ENCODE data around the gene CFAP46.
"Not testable (repeated sequence)": the region's sequence is repeated elsewhere in the genome, so short reads cannot be mapped to it uniquely, and the experiment has no call there.

The CFAP46 gene

GRCh38 chr10:132904181-132904813, 38.1 kb downstream of the CFAP46 start:
- no peak for TF ChIP-seq JUND (IDR thresholded peaks at IDR 0.05; ENCODE audit: low read depth)
- in situ Hi-C loops (cut with HindIII; ENCODE audit: low pct_unique_long_range_greater_than_20kb, low sequenced_read_pairs), result no loop called here
- peak; percentile 51 to 65 for DNase-seq (ENCODE audit: low read depth in 1 of 2, low spot score in 1 of 2)

- DNase-seq (ENCODE audit: low read depth in 1 of 2, low spot score in 1 of 2); in situ Hi-C loops (cut with HindIII; ENCODE audit: low pct_unique_long_range_greater_than_20kb, low sequenced_read_pairs): not testable (repeated sequence)
Observed at GRCh38 chr10:132902656-132903575, 39.5 kb downstream of the CFAP46 start.

DNA sequence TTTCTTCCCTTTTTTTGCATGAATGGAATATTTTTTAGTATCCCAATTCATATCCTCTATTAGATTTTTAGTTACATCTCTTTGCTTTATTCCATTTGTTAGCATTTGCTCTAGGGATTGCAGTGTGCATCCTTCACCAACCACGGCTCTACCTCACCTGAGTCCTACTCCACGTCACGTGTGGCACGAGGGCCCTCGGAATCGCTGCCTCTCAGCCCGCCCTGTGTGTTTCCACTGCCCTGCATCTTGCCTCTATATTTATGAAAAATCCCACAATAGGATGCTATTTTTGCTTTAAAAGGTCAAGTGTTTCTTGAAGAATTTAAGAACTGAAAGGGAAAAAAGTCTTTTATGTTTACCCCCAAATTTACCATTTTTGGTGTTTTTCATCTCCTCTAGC, 41.0 kb downstream of the CFAP46 start:
- no peak for DNase-seq (ENCODE audit: low read depth in 1 of 2, low spot score in 1 of 2)
- TF ChIP-seq JUND (IDR thresholded peaks at IDR 0.05; ENCODE audit: low read depth), result no peak
- in situ Hi-C loops (cut with HindIII; ENCODE audit: low pct_unique_long_range_greater_than_20kb, low sequenced_read_pairs), result no loop called here

DNA sequence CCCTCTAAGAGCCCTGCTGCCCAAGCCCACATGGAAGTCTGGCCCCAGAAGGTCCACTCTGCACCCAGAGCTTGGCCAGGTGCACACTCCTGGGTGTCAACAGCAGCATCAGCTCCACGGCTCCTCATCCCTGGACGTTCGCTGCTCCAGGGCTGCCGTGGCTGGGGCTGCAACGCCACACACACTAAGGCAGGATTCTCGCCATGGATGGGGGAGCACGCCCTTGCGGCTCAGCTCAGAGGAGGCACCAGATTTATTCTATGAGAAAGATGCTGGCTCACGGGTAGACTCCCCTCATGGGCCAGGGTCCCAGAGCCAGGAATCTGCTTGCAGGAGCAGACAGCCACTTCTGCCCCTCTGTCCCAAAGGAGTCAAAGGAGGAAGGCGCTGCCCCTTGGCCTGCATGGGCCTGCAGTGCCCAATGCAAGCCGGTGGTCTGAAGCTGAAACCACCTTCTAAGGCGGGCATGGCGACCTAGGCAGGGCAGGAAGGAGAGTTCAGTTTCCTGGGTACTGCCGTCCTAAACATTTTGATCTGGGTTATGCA, 42.1 kb downstream of the CFAP46 start:
- in situ Hi-C loops (cut with HindIII; ENCODE audit: low pct_unique_long_range_greater_than_20kb, low sequenced_read_pairs), result no loop called here
- no peak for DNase-seq (ENCODE audit: low read depth in 1 of 2, low spot score in 1 of 2)
- TF ChIP-seq JUND (IDR thresholded peaks at IDR 0.05; ENCODE audit: low read depth), result no peak

- in situ Hi-C loops (cut with HindIII; ENCODE audit: low pct_unique_long_range_greater_than_20kb, low sequenced_read_pairs), result no loop called here
- no peak for DNase-seq (ENCODE audit: low read depth in 1 of 2, low spot score in 1 of 2)
- no peak for TF ChIP-seq JUND (IDR thresholded peaks at IDR 0.05; ENCODE audit: low read depth)
Observed at GRCh38 chr10:132899751-132900065, 42.7 kb downstream of the CFAP46 start.

DNA sequence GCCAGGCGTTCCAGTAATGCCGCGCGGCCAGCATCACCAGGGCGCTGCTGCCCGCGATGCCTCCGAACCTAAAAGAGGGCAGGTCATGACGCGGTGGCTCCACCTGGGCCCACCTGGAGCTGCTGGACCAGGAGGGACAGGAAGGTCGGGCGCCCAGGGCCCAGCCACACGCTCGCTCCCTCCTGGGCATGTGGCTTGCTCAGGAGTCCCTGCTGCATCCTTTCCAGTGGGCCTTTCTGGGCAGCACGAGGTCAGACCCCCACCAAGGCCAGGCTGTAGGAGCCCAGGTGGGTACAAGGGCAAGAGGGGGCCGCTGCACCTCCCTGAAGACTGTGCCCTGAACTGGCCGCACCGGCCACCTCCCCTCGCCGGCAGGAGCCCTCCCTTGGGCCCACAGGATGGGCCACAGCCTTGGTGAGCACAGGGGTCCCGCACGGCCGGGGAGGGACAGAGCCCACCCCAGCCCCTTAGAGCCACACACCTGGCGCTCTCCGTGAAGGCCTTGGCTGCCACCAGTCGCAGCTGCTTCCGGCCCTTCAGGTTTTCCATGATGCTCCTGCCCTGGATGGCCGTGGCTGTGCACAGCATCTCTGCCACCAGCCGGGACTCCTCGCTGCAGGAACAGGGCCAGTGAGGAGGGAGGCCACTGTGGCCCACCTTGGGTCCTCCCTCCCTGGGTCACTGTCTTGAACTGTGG, 43.2 kb downstream of the CFAP46 start:
- TF ChIP-seq JUND (IDR thresholded peaks at IDR 0.05; ENCODE audit: low read depth), result no peak
- in situ Hi-C loops (cut with HindIII; ENCODE audit: low pct_unique_long_range_greater_than_20kb, low sequenced_read_pairs), result no loop called here
- no peak for DNase-seq (ENCODE audit: low read depth in 1 of 2, low spot score in 1 of 2)

- no peak for DNase-seq (ENCODE audit: low read depth in 1 of 2, low spot score in 1 of 2)
- in situ Hi-C loops (cut with HindIII; ENCODE audit: low pct_unique_long_range_greater_than_20kb, low sequenced_read_pairs), result no loop called here
- TF ChIP-seq JUND (IDR thresholded peaks at IDR 0.05; ENCODE audit: low read depth), result no peak
Observed at GRCh38 chr10:132898391-132899053, 43.8 kb downstream of the CFAP46 start.

GRCh38 chr10:132897516-132898381, 44.6 kb downstream of the CFAP46 start:
- no peak for TF ChIP-seq JUND (IDR thresholded peaks at IDR 0.05; ENCODE audit: low read depth)
- DNase-seq (ENCODE audit: low read depth in 1 of 2, low spot score in 1 of 2), result no peak
- in situ Hi-C loops (cut with HindIII; ENCODE audit: low pct_unique_long_range_greater_than_20kb, low sequenced_read_pairs), result no loop called here

GRCh38 chr10:132893786-132894185, 48.6 kb downstream of the CFAP46 start:
- in situ Hi-C loops (cut with HindIII; ENCODE audit: low pct_unique_long_range_greater_than_20kb, low sequenced_read_pairs); DNase-seq (ENCODE audit: low read depth in 1 of 2, low spot score in 1 of 2): not testable (repeated sequence)

GRCh38 chr10:132893090-132893489, 49.3 kb downstream of the CFAP46 start:
- in situ Hi-C loops (cut with HindIII; ENCODE audit: low pct_unique_long_range_greater_than_20kb, low sequenced_read_pairs), result no loop called here
- TF ChIP-seq JUND (IDR thresholded peaks at IDR 0.05; ENCODE audit: low read depth), result no peak
- DNase-seq (ENCODE audit: low read depth in 1 of 2, low spot score in 1 of 2), result no peak

GRCh38 chr10:132892004-132892403, 50.4 kb downstream of the CFAP46 start:
- DNase-seq (ENCODE audit: low read depth in 1 of 2, low spot score in 1 of 2), result no peak
- in situ Hi-C loops (cut with HindIII; ENCODE audit: low pct_unique_long_range_greater_than_20kb, low sequenced_read_pairs), result no loop called here
- TF ChIP-seq JUND (IDR thresholded peaks at IDR 0.05; ENCODE audit: low read depth), result no peak

GRCh38 chr10:132891368-132891767, 51.0 kb downstream of the CFAP46 start:
- in situ Hi-C loops (cut with HindIII; ENCODE audit: low pct_unique_long_range_greater_than_20kb, low sequenced_read_pairs), result no loop called here
- no peak for DNase-seq (ENCODE audit: low read depth in 1 of 2, low spot score in 1 of 2)
- TF ChIP-seq JUND (IDR thresholded peaks at IDR 0.05; ENCODE audit: low read depth), result no peak

Measured in T47D (cell line).